Body of pancreas (tissue), 4 donors: ENCODE measurements around the gene IPO5. TPM values are rescaled to one million over a fixed set of nuclear protein-coding genes. Genes with fewer than 3 reads are reported as not detected.

ENCODE experiments used
- ATAC-seq: fragments of 150-250 bp; one replicate; pipeline ENCODE4 v1.9.1; 2016
- DNase-seq, 4 donors: peaks; one replicate each; pipeline ENCODE4 v3.0.0-alpha.2; 2019
- H3K27ac ChIP-seq, 4 donors: fragments of 200-600 bp; sonication (generic); 1 replicate in 3 of 4; 2 replicates in 1 of 4; pipeline versions ENCODE4 v1.5.1 to v1.6.1; 2016 to 2019; ENCODE audit warnings: mild to moderate bottlenecking in 1 of 4, mixed read lengths in 1 of 4, moderate library complexity in 1 of 4
- H3K27me3 ChIP-seq, 2 donors: fragments of 200-600 bp; sonication (generic); one replicate each; pipeline ENCODE4 v1.6.0; 2016; ENCODE audit warnings: mild to moderate bottlenecking in 1 of 2
- H3K36me3 ChIP-seq, 2 donors: fragments of 200-600 bp; sonication (generic); replicated peaks in 1 of 2; 2 replicates each; pipeline ENCODE4 v1.5.1; 2016; ENCODE audit warnings: low read depth in 2 of 2; ENCODE audit not compliant: insufficient read depth in 1 of 2
- H3K4me1 ChIP-seq: fragments of 200-600 bp; sonication (generic); one replicate; pipeline ENCODE4 v1.6.0; 2016
- H3K4me3 ChIP-seq, 2 donors: fragments of 200-600 bp; sonication (generic); 1 replicate in 1 of 2; 2 replicates in 1 of 2; pipeline ENCODE4 v1.5.1; 2016 to 2019
- H3K9me3 ChIP-seq, 3 donors: fragments of 200-600 bp; sonication (generic); 1 replicate in 2 of 3; 2 replicates in 1 of 3; pipeline ENCODE4 v1.5.1; 2016
- POLR2A ChIP-seq, 3 donors: fragments of 450-650 bp; IDR thresholded peaks; one replicate each; pipeline ENCODE4 v1.6.1; 2016; ENCODE audit warnings: antibody characterized with exemption in 3 of 3, mild to moderate bottlenecking in 2 of 3
- WGBS, 2 donors: methylation state at CpG; one replicate each; pipeline ENCODE4 v1.1.5; 2017; 5-methylcytosine and 5-hydroxymethylcytosine counted together
- intact Hi-C: fragments of 100-400 bp; cut with DNase I; formaldehyde crosslinking; loops from one replicate; pipeline ENCODE4 v1.15.1; 2023
- total RNA-seq, 2 donors: library from RNA; depleted of rRNA; stranded (reverse); fragments of >200 nt; gene quantifications; one replicate each; pipeline ENCODE4 v1.1.0, GENCODE V29; 2016
- TF ChIP-seq, protein P1 (sequence below), 7 experiments: fragments of 450-650 bp in 4 of 7; fragments of 200-600 bp in 3 of 7; sonication (generic) in 3 of 7; IDR thresholded peaks; one replicate each; pipeline ENCODE4 v1.5.1; 2016 to 2019; ENCODE audit warnings: antibody characterized with exemption in 7 of 7

Gene IPO5
- total RNA-seq, 2 donors from 2014 or later: 84.0 to 96.8 TPM

DNA sequence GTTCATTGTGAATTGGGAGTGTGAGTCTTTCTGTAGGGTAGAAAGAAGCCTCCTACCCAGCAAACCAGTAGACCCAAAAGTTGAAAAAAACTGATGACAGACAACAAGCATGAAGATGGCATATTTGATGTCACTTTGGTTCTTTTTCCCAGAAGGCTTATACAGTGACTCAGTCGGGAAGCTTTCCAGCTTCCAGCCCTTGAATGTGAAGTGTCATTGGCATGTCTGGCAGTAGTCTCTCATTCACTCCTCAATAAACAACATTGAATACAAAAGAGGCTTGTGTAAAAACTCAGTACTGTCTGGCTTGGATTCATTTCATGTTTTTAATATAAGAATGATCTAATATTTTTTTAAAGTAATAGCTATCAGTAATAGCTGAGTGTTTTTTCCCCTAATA is 68.7 kb downstream of the IPO5 start:
- WGBS, 2 donors: 17 to 40% methylated on average over 1 of the region's 1 CpG
- H3K4me1 ChIP-seq: no peaks in the 10 kb centered on the region
- H3K27me3 ChIP-seq: no peaks in the 10 kb centered on the region
- no peak for DNase-seq
- H3K4me3 ChIP-seq: no peak overlapping the region
- H3K27ac ChIP-seq: peak overlapping the region in 1 of 4 donors; percentile 13
- TF ChIP-seq POLR2A (IDR thresholded peaks at IDR 0.05): no peak
- TF ChIP-seq, protein P1, sequence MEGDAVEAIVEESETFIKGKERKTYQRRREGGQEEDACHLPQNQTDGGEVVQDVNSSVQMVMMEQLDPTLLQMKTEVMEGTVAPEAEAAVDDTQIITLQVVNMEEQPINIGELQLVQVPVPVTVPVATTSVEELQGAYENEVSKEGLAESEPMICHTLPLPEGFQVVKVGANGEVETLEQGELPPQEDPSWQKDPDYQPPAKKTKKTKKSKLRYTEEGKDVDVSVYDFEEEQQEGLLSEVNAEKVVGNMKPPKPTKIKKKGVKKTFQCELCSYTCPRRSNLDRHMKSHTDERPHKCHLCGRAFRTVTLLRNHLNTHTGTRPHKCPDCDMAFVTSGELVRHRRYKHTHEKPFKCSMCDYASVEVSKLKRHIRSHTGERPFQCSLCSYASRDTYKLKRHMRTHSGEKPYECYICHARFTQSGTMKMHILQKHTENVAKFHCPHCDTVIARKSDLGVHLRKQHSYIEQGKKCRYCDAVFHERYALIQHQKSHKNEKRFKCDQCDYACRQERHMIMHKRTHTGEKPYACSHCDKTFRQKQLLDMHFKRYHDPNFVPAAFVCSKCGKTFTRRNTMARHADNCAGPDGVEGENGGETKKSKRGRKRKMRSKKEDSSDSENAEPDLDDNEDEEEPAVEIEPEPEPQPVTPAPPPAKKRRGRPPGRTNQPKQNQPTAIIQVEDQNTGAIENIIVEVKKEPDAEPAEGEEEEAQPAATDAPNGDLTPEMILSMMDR (IDR thresholded peaks at IDR 0.05): no peak
- intact Hi-C loops: no loop called here
- ATAC-seq: no peak
- H3K36me3 ChIP-seq: peaks cover 17 to 28% of the 10 kb centered on the region in 2 donors
- no peaks in the 10 kb centered on the region for H3K9me3 ChIP-seq

DNA sequence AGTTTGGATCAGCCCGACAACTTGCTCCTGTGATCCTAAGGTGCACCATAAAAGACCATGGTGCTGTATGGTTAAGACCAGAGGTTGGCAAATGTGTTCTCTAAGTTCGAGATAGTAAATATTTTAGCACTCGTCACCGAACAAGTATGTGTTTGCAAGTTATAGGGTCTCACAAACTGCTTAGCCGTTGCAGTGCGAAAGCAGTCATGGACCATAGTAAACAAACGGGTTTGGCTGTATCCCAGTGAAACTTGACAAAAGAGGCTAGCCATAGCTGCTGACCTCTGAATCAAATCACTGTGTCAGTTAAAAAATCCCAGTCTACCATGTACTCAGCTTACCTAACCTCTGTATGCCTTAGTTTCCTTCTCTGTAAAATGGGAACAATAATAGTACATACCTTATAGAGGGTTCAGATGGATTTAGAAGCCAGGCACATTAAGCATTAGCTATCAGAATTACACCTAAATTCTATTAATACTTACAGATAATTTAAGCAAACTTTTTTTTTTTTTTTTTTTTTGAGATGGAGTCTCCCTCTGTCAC is 72.1 kb downstream of the IPO5 start:
- no peaks in the 10 kb centered on the region for H3K9me3 ChIP-seq
- no peak overlapping the region for H3K4me3 ChIP-seq
- WGBS, 2 donors: 92 to 97% methylated on average over 7 of the region's 7 CpGs
- ATAC-seq: no peak
- H3K27me3 ChIP-seq: no peaks in the 10 kb centered on the region
- intact Hi-C loops: no loop called here
- H3K27ac ChIP-seq: no peak overlapping the region
- peaks cover 2 to 5% of the 10 kb centered on the region in 2 donors for H3K36me3 ChIP-seq
- no peak for TF ChIP-seq POLR2A (IDR thresholded peaks at IDR 0.05)
- TF ChIP-seq, protein P1 (IDR thresholded peaks at IDR 0.05): no peak
- H3K4me1 ChIP-seq: no peaks in the 10 kb centered on the region
- DNase-seq: no peak

DNA sequence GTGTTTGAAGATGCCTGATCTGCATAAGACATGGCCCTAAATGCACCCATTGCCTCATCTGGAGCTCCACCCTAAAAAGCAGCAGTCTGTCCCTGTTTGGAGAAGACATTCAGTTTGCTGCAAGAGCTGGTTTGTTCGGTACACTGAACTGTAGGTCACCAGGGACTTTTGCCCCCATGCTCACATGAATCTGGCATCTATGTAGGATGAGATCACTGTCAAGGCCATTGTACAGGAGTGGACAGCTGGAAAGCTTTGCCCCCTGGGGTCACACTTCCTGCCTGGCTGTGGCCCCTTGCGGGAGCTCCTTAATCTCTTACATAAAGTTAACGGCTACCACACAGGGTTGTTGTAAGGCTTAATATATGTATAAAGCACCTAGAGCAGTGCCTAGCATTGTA is 73.0 kb downstream of the IPO5 start:
- ATAC-seq (no peak), DNase-seq (no peak)
- Histone ChIP-seq H3K4me1 (no peaks in the 10 kb centered on the region), H3K4me3 (no peak overlapping the region), H3K27ac (no peak overlapping the region), H3K9me3 (no peaks in the 10 kb centered on the region), H3K27me3 (no peaks in the 10 kb centered on the region), H3K36me3 (peaks cover 2 to 3% of the 10 kb centered on the region in 2 donors)
- TF ChIP-seq POLR2A (IDR thresholded peaks at IDR 0.05): no peak
- TF ChIP-seq, protein P1 (IDR thresholded peaks at IDR 0.05): no peak
- WGBS, 2 donors: 65 to 72% methylated on average over 2 to 3 of the region's 3 CpGs
- intact Hi-C loops: no loop called here

- ATAC-seq (no peak), DNase-seq (no peak)
- Histone ChIP-seq H3K27me3 (no peaks in the 10 kb centered on the region), H3K27ac (no peak overlapping the region), H3K4me1 (peaks cover 6% of the 10 kb centered on the region), H3K36me3 (no peaks in the 10 kb centered on the region), H3K9me3 (no peaks in the 10 kb centered on the region), H3K4me3 (no peak overlapping the region)
- no peak for TF ChIP-seq POLR2A (IDR thresholded peaks at IDR 0.05)
- TF ChIP-seq, protein P1 (IDR thresholded peaks at IDR 0.05): no peak
- WGBS, 2 donors: 79 to 85% methylated on average over 5 of the region's 5 CpGs
- intact Hi-C loops: no loop called here
Measured at GRCh38 chr13:98032168-98032567, 78.7 kb downstream of the IPO5 start.
